LNCAP (cell line): ENCODE results near the gene COL6A3.

Experiments used
- CTCF ChIP-seq: fragments of 450-650 bp; IDR thresholded peaks from 2 replicates; pipeline ENCODE4 v1.5.1; 2017; ENCODE audit warnings: mild to moderate bottlenecking

The COL6A3 gene

GRCh38 chr2:237365671-237366070, 48.3 kb downstream of the COL6A3 start:
- TF ChIP-seq CTCF = no peak

GRCh38 chr2:237364655-237365054, 49.3 kb downstream of the COL6A3 start:
- TF ChIP-seq CTCF = no peak

- no peak for TF ChIP-seq CTCF
Measured at GRCh38 chr2:237361194-237362004, 52.6 kb downstream of the COL6A3 start.

GRCh38 chr2:237359894-237360780, 53.8 kb downstream of the COL6A3 start:
- no peak for TF ChIP-seq CTCF

- no peak for TF ChIP-seq CTCF
Measured at GRCh38 chr2:237359518-237359840, 54.5 kb downstream of the COL6A3 start.

GRCh38 chr2:237358721-237359517, 55.0 kb downstream of the COL6A3 start:
- TF ChIP-seq CTCF = no peak

- TF ChIP-seq CTCF = no peak
Measured at GRCh38 chr2:237355701-237356100, 58.3 kb downstream of the COL6A3 start.
